GM19099 (cell line): ENCODE measurements around the gene NSF.

Experiments
- POLR2A ChIP-seq: IDR thresholded peaks from 3 replicates; pipeline ENCODE4 v1.6.1; 2011; ENCODE audit warnings: low read depth; ENCODE audit not compliant: insufficient read length; ENCODE audit errors: extremely low read depth

Gene NSF

GRCh38 chr17:46738544-46738943 is 148.1 kb downstream of the NSF start:
- TF ChIP-seq POLR2A, result no peak

- TF ChIP-seq POLR2A, result no peak
Observed at GRCh38 chr17:46739982-46740381, 149.5 kb downstream of the NSF start.

- TF ChIP-seq POLR2A, result no peak
Observed at GRCh38 chr17:46741122-46741730, 150.8 kb downstream of the NSF start.

GRCh38 chr17:46742565-46743270 is 152.2 kb downstream of the NSF start:
- no peak for TF ChIP-seq POLR2A

GRCh38 chr17:46744441-46744840 is 154.0 kb downstream of the NSF start:
- no peak for TF ChIP-seq POLR2A

- no peak for TF ChIP-seq POLR2A
Observed at GRCh38 chr17:46745376-46745775, 154.9 kb downstream of the NSF start.

- no peak for TF ChIP-seq POLR2A
Observed at GRCh38 chr17:46751425-46751824, 161.0 kb downstream of the NSF start.

- no peak for TF ChIP-seq POLR2A
Observed at GRCh38 chr17:46753776-46754175, 163.3 kb downstream of the NSF start.

GRCh38 chr17:46756081-46756735 is 165.7 kb downstream of the NSF start:
- no peak for TF ChIP-seq POLR2A

GRCh38 chr17:46756861-46757260 is 166.4 kb downstream of the NSF start:
- no peak for TF ChIP-seq POLR2A

GRCh38 chr17:46758614-46759013 is 168.1 kb downstream of the NSF start:
- TF ChIP-seq POLR2A, result no peak

- TF ChIP-seq POLR2A, result no peak
Observed at GRCh38 chr17:46759141-46759540, 168.7 kb downstream of the NSF start.

- no peak for TF ChIP-seq POLR2A
Observed at GRCh38 chr17:46763416-46763815, 172.9 kb downstream of the NSF start.

GRCh38 chr17:46764000-46764708 is 173.7 kb downstream of the NSF start:
- TF ChIP-seq POLR2A, result no peak

GRCh38 chr17:46764709-46765401 is 174.4 kb downstream of the NSF start:
- no peak for TF ChIP-seq POLR2A

- TF ChIP-seq POLR2A, result no peak
Observed at GRCh38 chr17:46765453-46765852, 175.0 kb downstream of the NSF start.
